DND-41 (cell line): Measurements from ENCODE around the gene ABI3.
A peak's percentile ranks its signal among the peaks of the same experiment; 100 is the strongest.

Experiments used
- ATAC-seq: fragments of 200-7000 bp; cut with Tn5 transposase; 3 replicates; pipeline ENCODE4 v1.9.1; 2021; ENCODE audit warnings: low read depth; ENCODE audit not compliant: insufficient read depth
- DNase-seq: peaks from one replicate; pipeline ENCODE4 v3.0.0-alpha.2; 2020
- H2AFZ ChIP-seq: 2 replicates; pipeline ENCODE4 v1.6.0; 2012; ENCODE audit warnings: low read depth, low read length
- H3K27ac ChIP-seq: 2 replicates; pipeline ENCODE4 v1.5.1; 2012; ENCODE audit warnings: low read length, inconsistent platforms
- H3K27me3 ChIP-seq: fragments of 200-600 bp; sonication (generic); 2 replicates; pipeline ENCODE4 v1.6.0; 2012; ENCODE audit warnings: low read length, mild to moderate bottlenecking, inconsistent platforms; ENCODE audit not compliant: insufficient read depth, poor library complexity
- H3K36me3 ChIP-seq: 2 replicates; pipeline ENCODE4 v1.5.1; 2012; ENCODE audit warnings: low read length, inconsistent platforms; ENCODE audit not compliant: insufficient read depth
- H3K4me1 ChIP-seq: 2 replicates; pipeline ENCODE4 v1.5.1; 2012; ENCODE audit warnings: mild to moderate bottlenecking, low read length; ENCODE audit not compliant: insufficient read depth
- H3K4me2 ChIP-seq: 2 replicates; pipeline ENCODE4 v1.6.0; 2012; ENCODE audit warnings: mild to moderate bottlenecking, moderate library complexity, low read length, inconsistent platforms; ENCODE audit not compliant: insufficient read depth
- H3K4me3 ChIP-seq, 2 experiments: fragments of 200-600 bp in 1 of 2; shearing (Covaris generic) in 1 of 2; 2 replicates each; pipeline ENCODE4 v1.5.1; 2012 to 2016; ENCODE audit warnings: inconsistent platforms in 2 of 2, low read length in 2 of 2, mild to moderate bottlenecking in 2 of 2, low read depth in 1 of 2, moderate library complexity in 1 of 2
- H3K79me2 ChIP-seq: 2 replicates; pipeline ENCODE4 v1.6.0; 2012; ENCODE audit warnings: low read length, inconsistent platforms; ENCODE audit not compliant: insufficient read depth
- H3K9ac ChIP-seq: 2 replicates; pipeline ENCODE4 v1.6.0; 2012; ENCODE audit warnings: low read depth, mild to moderate bottlenecking, inconsistent platforms, low read length, moderate library complexity
- H3K9me3 ChIP-seq: 2 replicates; pipeline ENCODE4 v1.5.1; 2012; ENCODE audit warnings: low read length, moderate library complexity, mild to moderate bottlenecking, inconsistent platforms; ENCODE audit not compliant: insufficient read depth, severe bottlenecking
- H4K20me1 ChIP-seq: 2 replicates; pipeline ENCODE4 v1.6.0; 2012; ENCODE audit warnings: low read length; ENCODE audit not compliant: insufficient read depth
- EZH2 ChIP-seq: IDR thresholded peaks from 3 replicates; pipeline ENCODE4 v1.6.1; 2012; ENCODE audit warnings: borderline replicate concordance, low read depth, mild to moderate bottlenecking, moderate library complexity, low read length, inconsistent platforms; ENCODE audit not compliant: severe bottlenecking
- TF ChIP-seq, protein P1 (sequence below): IDR thresholded peaks from 2 replicates; pipeline ENCODE4 v1.5.1; 2012; ENCODE audit warnings: borderline replicate concordance, low read length, moderate library complexity, mild to moderate bottlenecking; ENCODE audit not compliant: poor library complexity, severe bottlenecking; ENCODE audit errors: extremely low read depth

Gene ABI3

GRCh38 chr17:49227436-49228261 is 17.1 kb downstream of the ABI3 start:
- Histone ChIP-seq H4K20me1 (peaks cover 4% of the 10 kb centered on the region; the same call in 1 of the 2 replicates), H3K4me2 (no peak overlapping the region), H3K27ac (no peak overlapping the region), H3K4me1 (peaks cover 14% of the 10 kb centered on the region), H3K9ac (no peak overlapping the region), H3K27me3 (peaks cover 18% of the 10 kb centered on the region), H2AFZ (no peak overlapping the region), H3K4me3 (no peak overlapping the region), H3K9me3 (no peaks in the 10 kb centered on the region), H3K79me2 (no peaks in the 10 kb centered on the region), H3K36me3 (peaks cover 2% of the 10 kb centered on the region; the same call in 1 of the 2 replicates)
- no peak for TF ChIP-seq EZH2
- TF ChIP-seq, protein P1, sequence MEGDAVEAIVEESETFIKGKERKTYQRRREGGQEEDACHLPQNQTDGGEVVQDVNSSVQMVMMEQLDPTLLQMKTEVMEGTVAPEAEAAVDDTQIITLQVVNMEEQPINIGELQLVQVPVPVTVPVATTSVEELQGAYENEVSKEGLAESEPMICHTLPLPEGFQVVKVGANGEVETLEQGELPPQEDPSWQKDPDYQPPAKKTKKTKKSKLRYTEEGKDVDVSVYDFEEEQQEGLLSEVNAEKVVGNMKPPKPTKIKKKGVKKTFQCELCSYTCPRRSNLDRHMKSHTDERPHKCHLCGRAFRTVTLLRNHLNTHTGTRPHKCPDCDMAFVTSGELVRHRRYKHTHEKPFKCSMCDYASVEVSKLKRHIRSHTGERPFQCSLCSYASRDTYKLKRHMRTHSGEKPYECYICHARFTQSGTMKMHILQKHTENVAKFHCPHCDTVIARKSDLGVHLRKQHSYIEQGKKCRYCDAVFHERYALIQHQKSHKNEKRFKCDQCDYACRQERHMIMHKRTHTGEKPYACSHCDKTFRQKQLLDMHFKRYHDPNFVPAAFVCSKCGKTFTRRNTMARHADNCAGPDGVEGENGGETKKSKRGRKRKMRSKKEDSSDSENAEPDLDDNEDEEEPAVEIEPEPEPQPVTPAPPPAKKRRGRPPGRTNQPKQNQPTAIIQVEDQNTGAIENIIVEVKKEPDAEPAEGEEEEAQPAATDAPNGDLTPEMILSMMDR, result peak; percentile 91
- ATAC-seq (peak; percentile 76), DNase-seq (peak; percentile 80)

GRCh38 chr17:49229076-49229804 is 18.7 kb downstream of the ABI3 start:
- H3K4me1 ChIP-seq, result peaks cover 14% of the 10 kb centered on the region
- no peaks in the 10 kb centered on the region for H3K9me3 ChIP-seq
- H3K36me3 ChIP-seq, result no peaks in the 10 kb centered on the region
- no peak overlapping the region for H3K4me3 ChIP-seq
- H4K20me1 ChIP-seq, result peaks cover 4% of the 10 kb centered on the region; the same call in 1 of the 2 replicates
- DNase-seq, result no peak
- no peak for TF ChIP-seq EZH2
- TF ChIP-seq, protein P1, result no peak
- no peak overlapping the region for H3K9ac ChIP-seq
- peaks cover 18% of the 10 kb centered on the region for H3K27me3 ChIP-seq
- no peaks in the 10 kb centered on the region for H3K79me2 ChIP-seq
- H3K27ac ChIP-seq, result no peak overlapping the region
- no peak overlapping the region for H2AFZ ChIP-seq
- ATAC-seq, result no peak
- no peak overlapping the region for H3K4me2 ChIP-seq

GRCh38 chr17:49229805-49230600 is 19.5 kb downstream of the ABI3 start:
- peak overlapping the region in 1 of 2 experiments; percentile 50; a peak in 2 of 4 replicates for H3K4me3 ChIP-seq
- peak overlapping the region; percentile 73 for H3K4me2 ChIP-seq
- DNase-seq (no peak), ATAC-seq (no peak; the same call in 2 of the 3 replicates)
- no peaks in the 10 kb centered on the region for H3K9me3 ChIP-seq
- peaks cover 4% of the 10 kb centered on the region; the same call in 1 of the 2 replicates for H4K20me1 ChIP-seq
- peaks cover 14% of the 10 kb centered on the region for H3K4me1 ChIP-seq
- TF ChIP-seq EZH2, result peak; percentile 30
- TF ChIP-seq, protein P1, result no peak
- H3K9ac ChIP-seq, result peak overlapping the region; percentile 36
- no peaks in the 10 kb centered on the region for H3K79me2 ChIP-seq
- H3K36me3 ChIP-seq, result no peaks in the 10 kb centered on the region
- H2AFZ ChIP-seq, result peak overlapping the region; percentile 38; the same call in 1 of the 2 replicates
- H3K27ac ChIP-seq, result no peak overlapping the region
- peaks cover 18% of the 10 kb centered on the region for H3K27me3 ChIP-seq
